WTC11 (cell line): ENCODE measurements around the gene TFEC.

ENCODE experiments used
- CTCF ChIP-seq: fragments of 200-600 bp; IDR thresholded peaks from 2 replicates; pipeline ENCODE4 v1.8.0; 2022; ENCODE audit warnings: antibody characterized with exemption
- ETV6 ChIP-seq: sonication (generic); formaldehyde crosslinking; IDR thresholded peaks from 2 replicates; pipeline ENCODE4 v1.8.1; 2022; ENCODE audit warnings: mild to moderate bottlenecking, missing genetic modification reagents
- KAT7 ChIP-seq: sonication (generic); formaldehyde crosslinking; IDR thresholded peaks from 2 replicates; pipeline ENCODE4 v1.8.1; 2023; ENCODE audit warnings: missing genetic modification reagents, mild to moderate bottlenecking, borderline replicate concordance
- NR2C2 ChIP-seq: sonication (generic); formaldehyde crosslinking; IDR thresholded peaks from 2 replicates; pipeline ENCODE4 v1.8.0; 2022; ENCODE audit warnings: mild to moderate bottlenecking, missing genetic modification reagents
- SP1 ChIP-seq: sonication (generic); formaldehyde crosslinking; conservative IDR thresholded peaks from 2 replicates; pipeline ENCODE4 v1.8.1; 2022; ENCODE audit warnings: missing genetic modification reagents
- TF ChIP-seq, protein P1 (sequence below): sonication (generic); formaldehyde crosslinking; IDR thresholded peaks from 2 replicates; pipeline ENCODE4 v1.8.1; 2023; ENCODE audit warnings: mild to moderate bottlenecking, missing genetic modification reagents, borderline replicate concordance

- TF ChIP-seq NR2C2 (CRISPR knock-in tag) (no peak), ETV6 (CRISPR knock-in tag) (no peak), SP1 (no peak), KAT7 (CRISPR knock-in tag) (no peak), CTCF (no peak)
- TF ChIP-seq, protein P1, sequence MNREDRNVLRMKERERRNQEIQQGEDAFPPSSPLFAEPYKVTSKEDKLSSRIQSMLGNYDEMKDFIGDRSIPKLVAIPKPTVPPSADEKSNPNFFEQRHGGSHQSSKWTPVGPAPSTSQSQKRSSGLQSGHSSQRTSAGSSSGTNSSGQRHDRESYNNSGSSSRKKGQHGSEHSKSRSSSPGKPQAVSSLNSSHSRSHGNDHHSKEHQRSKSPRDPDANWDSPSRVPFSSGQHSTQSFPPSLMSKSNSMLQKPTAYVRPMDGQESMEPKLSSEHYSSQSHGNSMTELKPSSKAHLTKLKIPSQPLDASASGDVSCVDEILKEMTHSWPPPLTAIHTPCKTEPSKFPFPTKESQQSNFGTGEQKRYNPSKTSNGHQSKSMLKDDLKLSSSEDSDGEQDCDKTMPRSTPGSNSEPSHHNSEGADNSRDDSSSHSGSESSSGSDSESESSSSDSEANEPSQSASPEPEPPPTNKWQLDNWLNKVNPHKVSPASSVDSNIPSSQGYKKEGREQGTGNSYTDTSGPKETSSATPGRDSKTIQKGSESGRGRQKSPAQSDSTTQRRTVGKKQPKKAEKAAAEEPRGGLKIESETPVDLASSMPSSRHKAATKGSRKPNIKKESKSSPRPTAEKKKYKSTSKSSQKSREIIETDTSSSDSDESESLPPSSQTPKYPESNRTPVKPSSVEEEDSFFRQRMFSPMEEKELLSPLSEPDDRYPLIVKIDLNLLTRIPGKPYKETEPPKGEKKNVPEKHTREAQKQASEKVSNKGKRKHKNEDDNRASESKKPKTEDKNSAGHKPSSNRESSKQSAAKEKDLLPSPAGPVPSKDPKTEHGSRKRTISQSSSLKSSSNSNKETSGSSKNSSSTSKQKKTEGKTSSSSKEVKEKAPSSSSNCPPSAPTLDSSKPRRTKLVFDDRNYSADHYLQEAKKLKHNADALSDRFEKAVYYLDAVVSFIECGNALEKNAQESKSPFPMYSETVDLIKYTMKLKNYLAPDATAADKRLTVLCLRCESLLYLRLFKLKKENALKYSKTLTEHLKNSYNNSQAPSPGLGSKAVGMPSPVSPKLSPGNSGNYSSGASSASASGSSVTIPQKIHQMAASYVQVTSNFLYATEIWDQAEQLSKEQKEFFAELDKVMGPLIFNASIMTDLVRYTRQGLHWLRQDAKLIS = no peak
These were observed 97.7 kb downstream of the TFEC start for GRCh38 chr7:115932880-115933279.
